ENCODE data around the gene TOM1L2. TPM values are rescaled to one million over a fixed set of nuclear protein-coding genes. Genes with fewer than 3 reads are reported as not detected.

The TOM1L2 gene
- total RNA-seq, 1 experiment from 2014 or later: 35.5 TPM

GRCh38 chr17:17979778-17980177 is 7.6 kb upstream of the TOM1L2 start:
- intact Hi-C loops (cut with micrococcal nuclease; ENCODE audit: unreplicated experiment): no loop called here
- H3K36me3 ChIP-seq (ENCODE audit: control insufficient read depth, insufficient read depth, low read length): no peaks in the 10 kb centered on the region
- ChIA-PET POLR2A (no interaction called here), CTCF (no interaction called here)
- Mint-ChIP-seq H3K27ac (ENCODE audit: unreplicated experiment) (no peak overlapping the region), H3K9me3 (ENCODE audit: unreplicated experiment) (no peaks in the 10 kb centered on the region), H3K36me3 (ENCODE audit: insufficient read depth, unreplicated experiment) (no peaks in the 10 kb centered on the region), H3K4me1 (ENCODE audit: low read depth, unreplicated experiment) (no peaks in the 10 kb centered on the region), H3K27me3 (ENCODE audit: insufficient read depth, unreplicated experiment) (no peaks in the 10 kb centered on the region), H3K4me3 (ENCODE audit: unreplicated experiment) (no peak overlapping the region)
- TF ChIP-seq CTCF (IDR thresholded peaks at IDR 0.05; ENCODE audit: insufficient read depth in 1 of 2, low read depth in 1 of 2, low read length in 1 of 2, severe bottlenecking in 1 of 2, unreplicated experiment in 1 of 2): no peak
- peaks cover 7% of the 10 kb centered on the region; the same call in 1 of the 2 replicates for H3K4me1 ChIP-seq
- H3K27me3 ChIP-seq (replicated peaks; ENCODE audit: control insufficient read depth, insufficient read depth, low read length): no peaks in the 10 kb centered on the region
- no peak for DNase-seq
- H3K4me3 ChIP-seq (ENCODE audit: low read depth, low read length): no peak overlapping the region
- no peaks in the 10 kb centered on the region for H3K9me3 ChIP-seq
- BruUV-seq (replicated peaks): no TSS peak

DNA sequence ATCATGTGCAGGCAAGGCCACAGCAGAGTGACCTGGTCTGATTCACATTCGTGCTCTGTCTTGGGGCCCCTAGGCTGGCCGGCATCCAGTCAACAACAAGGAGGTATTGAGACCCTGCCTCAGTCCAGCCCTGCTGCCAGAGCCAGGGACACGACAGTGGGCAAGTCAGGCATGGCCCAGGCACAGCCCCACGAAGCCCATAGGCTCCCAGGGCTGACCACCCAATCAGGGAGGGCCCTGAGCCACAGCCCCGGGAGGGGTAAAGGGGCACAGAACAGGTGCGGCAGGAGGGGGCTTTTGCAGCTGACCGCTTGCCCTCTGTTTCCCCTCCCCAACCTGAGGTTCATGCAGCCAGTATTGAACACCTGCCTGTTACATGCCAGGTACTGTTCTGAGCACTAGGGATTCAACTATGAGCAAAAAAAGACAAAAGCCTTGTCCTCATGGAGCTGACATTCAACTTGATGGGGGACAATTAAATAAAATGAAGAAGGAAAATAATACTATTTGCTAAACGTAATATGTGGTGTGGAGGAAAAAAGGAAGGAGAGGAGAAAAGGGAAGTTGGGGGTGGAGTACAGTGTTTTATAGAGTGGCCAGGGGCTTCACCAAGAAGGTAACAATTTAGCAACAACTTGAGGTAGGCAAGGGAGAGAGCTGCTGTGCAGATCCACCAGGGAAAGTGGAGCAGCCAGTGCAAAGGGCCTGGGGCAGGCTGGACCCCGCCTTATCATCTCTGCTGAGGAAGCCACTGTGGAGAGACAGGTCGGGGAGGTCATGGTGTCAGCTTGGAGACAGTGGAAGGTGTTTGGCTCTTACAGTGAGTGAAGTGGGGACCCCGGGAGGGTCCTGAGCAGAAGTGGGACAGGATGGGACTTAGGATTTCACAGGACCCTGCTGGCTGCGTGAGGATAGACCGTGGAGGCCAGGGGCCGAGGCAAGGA is 6.6 kb upstream of the TOM1L2 start:
- H3K4me1 Mint-ChIP-seq (ENCODE audit: low read depth, unreplicated experiment): no peaks in the 10 kb centered on the region
- BruUV-seq (replicated peaks): no TSS peak
- Histone ChIP-seq H3K4me3 (ENCODE audit: low read depth, low read length) (no peak overlapping the region), H3K9me3 (no peaks in the 10 kb centered on the region), H3K4me1 (peaks cover 7% of the 10 kb centered on the region; the same call in 1 of the 2 replicates), H3K27me3 (replicated peaks; ENCODE audit: control insufficient read depth, insufficient read depth, low read length) (no peaks in the 10 kb centered on the region), H3K36me3 (ENCODE audit: control insufficient read depth, insufficient read depth, low read length) (no peaks in the 10 kb centered on the region)
- ChIA-PET CTCF (no interaction called here), POLR2A (interaction anchor here (0.6 kb wide), 1 partner anchor 74 kb away, joined by 3 read pairs; no protein-coding TSS in a partner anchor)
- H3K9me3 Mint-ChIP-seq (ENCODE audit: unreplicated experiment): no peaks in the 10 kb centered on the region
- intact Hi-C loops (cut with micrococcal nuclease; ENCODE audit: unreplicated experiment): no loop called here
- no peak for DNase-seq
- H3K27ac Mint-ChIP-seq (ENCODE audit: unreplicated experiment): no peak overlapping the region
- TF ChIP-seq CTCF (IDR thresholded peaks at IDR 0.05; ENCODE audit: insufficient read depth in 1 of 2, low read depth in 1 of 2, low read length in 1 of 2, severe bottlenecking in 1 of 2, unreplicated experiment in 1 of 2): no peak
- no peak overlapping the region for H3K4me3 Mint-ChIP-seq (ENCODE audit: unreplicated experiment)
- H3K27me3 Mint-ChIP-seq (ENCODE audit: insufficient read depth, unreplicated experiment): no peaks in the 10 kb centered on the region
- no peaks in the 10 kb centered on the region for H3K36me3 Mint-ChIP-seq (ENCODE audit: insufficient read depth, unreplicated experiment)

DNA sequence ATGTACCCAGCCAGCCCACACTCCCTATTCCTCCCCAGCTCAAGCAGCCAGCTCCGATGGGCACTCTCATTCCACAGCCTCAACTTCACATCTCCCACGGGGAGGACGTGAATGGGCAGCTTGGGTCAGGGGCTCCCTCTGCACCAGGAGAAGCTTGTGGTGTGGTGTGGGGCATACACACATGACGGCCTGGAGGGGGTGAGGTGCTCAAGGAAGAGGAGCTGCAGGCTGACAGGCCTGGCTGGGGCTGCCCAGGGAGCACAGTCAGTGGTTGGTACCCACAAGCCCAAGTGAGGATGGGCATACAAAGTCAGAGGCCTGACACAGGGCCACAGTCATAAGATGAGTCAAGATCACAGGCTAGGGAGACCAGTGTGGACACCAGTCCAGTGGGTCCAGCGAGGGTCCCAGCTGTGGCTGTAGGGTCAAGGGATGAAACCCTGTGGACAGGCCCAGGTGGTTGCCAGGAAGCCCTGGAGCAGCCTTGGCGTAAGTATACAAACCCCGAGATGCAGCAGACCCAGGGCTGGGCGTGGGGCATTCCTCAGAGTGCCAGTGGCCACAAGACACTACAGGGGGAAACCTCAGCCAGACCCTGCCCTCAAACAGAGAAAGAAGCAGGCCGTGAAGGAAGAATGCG is 4.9 kb upstream of the TOM1L2 start:
- BruUV-seq (replicated peaks): no TSS peak
- Mint-ChIP-seq H3K9me3 (ENCODE audit: unreplicated experiment) (no peaks in the 10 kb centered on the region), H3K4me3 (ENCODE audit: unreplicated experiment) (no peak overlapping the region), H3K27me3 (ENCODE audit: insufficient read depth, unreplicated experiment) (no peaks in the 10 kb centered on the region), H3K36me3 (ENCODE audit: insufficient read depth, unreplicated experiment) (peaks cover 9% of the 10 kb centered on the region), H3K27ac (ENCODE audit: unreplicated experiment) (no peak overlapping the region), H3K4me1 (ENCODE audit: low read depth, unreplicated experiment) (no peaks in the 10 kb centered on the region)
- ChIA-PET CTCF (no interaction called here), POLR2A (no interaction called here)
- H3K27me3 ChIP-seq (replicated peaks; ENCODE audit: control insufficient read depth, insufficient read depth, low read length): no peaks in the 10 kb centered on the region
- H3K36me3 ChIP-seq (ENCODE audit: control insufficient read depth, insufficient read depth, low read length): no peaks in the 10 kb centered on the region
- H3K9me3 ChIP-seq: no peaks in the 10 kb centered on the region
- no peaks in the 10 kb centered on the region for H3K4me1 ChIP-seq
- no peak for TF ChIP-seq CTCF (IDR thresholded peaks at IDR 0.05; ENCODE audit: insufficient read depth in 1 of 2, low read depth in 1 of 2, low read length in 1 of 2, severe bottlenecking in 1 of 2, unreplicated experiment in 1 of 2)
- no peak overlapping the region for H3K4me3 ChIP-seq (ENCODE audit: low read depth, low read length)
- intact Hi-C loops (cut with micrococcal nuclease; ENCODE audit: unreplicated experiment): no loop called here
- no peak for DNase-seq
